ENCODE results near the gene IDH2. TPM values are rescaled to one million over a fixed set of nuclear protein-coding genes. Genes with fewer than 3 reads are reported as not detected.

The IDH2 gene
- total RNA-seq, 4 donors from 2014 or later: 60.7 to 155 (median 103) TPM

- intact Hi-C loops (cut with DNase I): loop anchor here (10.0 kb wide), 1 partner anchor 316 kb away; no protein-coding TSS in a partner anchor
- Histone ChIP-seq H3K4me3 (no peak overlapping the region), H3K27ac (peak overlapping the region in 2 of 4 donors; percentile 21 to 33), H3K9me3 (no peaks in the 10 kb centered on the region), H3K27me3 (no peaks in the 10 kb centered on the region), H3K4me1 (peaks cover 5 to 28% (median 18%) of the 10 kb centered on the region in 3 donors), H3K36me3 (peaks cover 14 to 87% (median 35%) of the 10 kb centered on the region in 3 donors)
- TF ChIP-seq CTCF (IDR thresholded peaks at IDR 0.05) (no peak), POLR2A (IDR thresholded peaks at IDR 0.05) (no peak)
- DNase-seq: no peak
- WGBS, 2 donors: 91 to 92% methylated on average over 7 to 8 of the region's 11 CpGs
Observed at GRCh38 chr15:90080818-90081393, 21.4 kb downstream of the IDH2 start.

- intact Hi-C loops (cut with DNase I): loop anchor here (10.0 kb wide), 1 partner anchor 316 kb away; no protein-coding TSS in a partner anchor
- no peak for TF ChIP-seq POLR2A (IDR thresholded peaks at IDR 0.05)
- no peak for TF ChIP-seq CTCF (IDR thresholded peaks at IDR 0.05)
- Histone ChIP-seq H3K27ac (peak overlapping the region in 1 of 4 donors; percentile 33), H3K27me3 (no peaks in the 10 kb centered on the region), H3K4me1 (peaks cover 7 to 33% (median 20%) of the 10 kb centered on the region in 3 donors), H3K9me3 (no peaks in the 10 kb centered on the region), H3K4me3 (no peak overlapping the region), H3K36me3 (peaks cover 14 to 87% (median 35%) of the 10 kb centered on the region in 3 donors)
- DNase-seq: no peak
- WGBS, 2 donors: 92% methylated on average over 5 to 7 of the region's 9 CpGs
Observed at GRCh38 chr15:90080458-90080755, 21.9 kb downstream of the IDH2 start.

DNA sequence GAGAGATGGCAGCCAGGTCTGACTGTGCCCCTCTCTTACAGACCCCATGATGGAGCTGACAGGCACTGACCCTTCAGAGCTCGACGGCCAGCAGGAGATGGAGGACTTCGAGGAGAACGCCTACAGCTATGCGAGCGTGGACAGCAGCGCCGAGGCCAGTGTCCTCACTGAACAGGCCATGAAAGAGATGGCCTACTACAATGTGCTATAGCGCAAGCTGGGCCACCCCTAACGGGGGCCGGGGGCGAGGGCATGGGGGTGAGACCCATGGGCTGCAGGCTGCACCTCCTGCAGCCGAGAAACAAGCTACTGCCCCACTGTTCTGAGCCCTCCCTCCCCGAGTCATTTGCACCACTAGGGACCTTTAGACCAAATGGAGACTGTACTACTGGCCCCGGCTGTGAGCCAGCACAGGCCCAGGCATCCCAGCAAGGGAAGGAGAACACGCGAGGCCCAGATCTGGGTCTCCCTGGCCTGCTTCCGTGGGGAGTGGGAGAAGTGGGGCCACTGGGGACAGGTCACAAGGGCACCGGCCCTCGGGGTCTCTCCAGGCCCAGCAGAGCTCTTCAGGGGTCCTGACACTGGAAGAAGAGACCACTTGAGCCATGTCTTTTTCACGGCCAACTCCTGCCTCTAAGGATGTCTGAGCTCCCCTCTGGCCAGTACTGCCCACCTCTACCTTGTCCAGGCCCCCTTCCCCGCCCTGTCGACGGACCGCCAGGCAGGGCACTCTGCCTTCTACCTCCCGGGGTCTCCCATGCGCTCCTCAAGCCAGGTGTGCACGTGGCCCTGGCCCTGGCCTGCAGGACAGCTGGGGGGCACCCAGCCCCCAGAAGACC lies 22.4 kb downstream of the IDH2 start:
- peaks cover 13 to 39% (median 24%) of the 10 kb centered on the region in 3 donors for H3K4me1 ChIP-seq
- intact Hi-C loops (cut with DNase I): loop anchor here (10.0 kb wide), 2 partner anchors 75 to 315 kb away; partner anchors contain the start of gene ZNF710
- no peak overlapping the region for H3K4me3 ChIP-seq
- 91 to 93% methylated on average over 6 to 8 of the region's 28 CpGs for WGBS, 2 donors
- TF ChIP-seq CTCF (IDR thresholded peaks at IDR 0.05): no peak
- no peak for TF ChIP-seq POLR2A (IDR thresholded peaks at IDR 0.05)
- DNase-seq: no peak
- no peaks in the 10 kb centered on the region for H3K9me3 ChIP-seq
- peak overlapping the region in 1 of 4 donors; percentile 33 for H3K27ac ChIP-seq
- peaks cover 12 to 87% (median 33%) of the 10 kb centered on the region in 3 donors for H3K36me3 ChIP-seq
- no peaks in the 10 kb centered on the region for H3K27me3 ChIP-seq

- intact Hi-C loops (cut with DNase I): loop anchor here (10.0 kb wide), 1 partner anchor 74 kb away; the partner anchor contains the start of gene ZNF710
- Histone ChIP-seq H3K4me3 (no peak overlapping the region), H3K9me3 (no peaks in the 10 kb centered on the region), H3K4me1 (peaks cover 16 to 43% (median 27%) of the 10 kb centered on the region in 3 donors), H3K27ac (no peak overlapping the region), H3K36me3 (peaks cover 15 to 87% (median 24%) of the 10 kb centered on the region in 3 donors), H3K27me3 (no peaks in the 10 kb centered on the region)
- TF ChIP-seq CTCF (IDR thresholded peaks at IDR 0.05) (no peak), POLR2A (IDR thresholded peaks at IDR 0.05) (no peak)
- no peak for DNase-seq
- WGBS, 2 donors: 83 to 87% methylated on average over 5 to 6 of the region's 7 CpGs
Observed at GRCh38 chr15:90078965-90079364, 23.3 kb downstream of the IDH2 start.

DNA sequence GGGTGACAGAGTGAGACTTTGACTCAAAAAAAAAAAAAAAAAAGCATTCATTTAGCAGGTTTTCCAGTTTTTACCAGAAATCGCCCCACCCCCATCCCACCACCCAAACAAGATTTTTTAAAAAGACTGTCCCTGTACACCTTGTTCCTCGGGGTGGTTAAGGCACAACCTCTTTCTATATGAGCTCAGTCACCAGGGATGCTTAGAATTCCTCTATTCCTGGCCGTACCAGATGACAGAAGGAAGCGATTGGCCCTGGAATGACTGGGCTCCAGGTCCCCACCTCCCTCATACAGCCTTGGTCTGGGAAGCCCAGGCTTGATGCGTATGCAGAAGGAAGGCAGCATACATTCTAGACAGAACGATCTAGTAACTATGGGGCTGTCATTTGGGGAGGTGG lies 25.6 kb downstream of the IDH2 start:
- H3K4me1 ChIP-seq: peaks cover 16 to 33% (median 19%) of the 10 kb centered on the region in 3 donors
- H3K27ac ChIP-seq: peak overlapping the region; percentile 78 to 83 (median 82)
- H3K36me3 ChIP-seq: peaks cover 10 to 89% (median 21%) of the 10 kb centered on the region in 3 donors
- no peaks in the 10 kb centered on the region for H3K9me3 ChIP-seq
- DNase-seq: no peak
- H3K27me3 ChIP-seq: no peaks in the 10 kb centered on the region
- WGBS, 2 donors: 86 to 94% methylated on average over 6 of the region's 6 CpGs
- H3K4me3 ChIP-seq: no peak overlapping the region
- intact Hi-C loops (cut with DNase I): loop anchor here (10.0 kb wide), 1 partner anchor 72 kb away; the partner anchor contains the start of gene ZNF710
- TF ChIP-seq CTCF (IDR thresholded peaks at IDR 0.05): no peak
- no peak for TF ChIP-seq POLR2A (IDR thresholded peaks at IDR 0.05)

Measured in esophagus squamous epithelium (tissue), 5 donors.